HepG2 (cell line): ENCODE data around the gene TTN. TPM values are rescaled to one million over a fixed set of nuclear protein-coding genes. Genes with fewer than 3 reads are reported as not detected.

ENCODE experiments used
- ATAC-seq: fragments of 200-7000 bp; cut with Tn5 transposase; 3 replicates; pipeline ENCODE4 v1.9.1; 2020; ENCODE audit warnings: mild to moderate bottlenecking, moderate library complexity
- BruUV-seq: library from RNA; stranded (reverse); fragments of 400-500 nt; replicated peaks from 2 replicates; lab custom pipeline; 2021; lab: Mats Ljungman, UMichigan
- CTCF ChIA-PET: fragments of 300-600 bp; formaldehyde crosslinking; extraction: SDS; loops from one replicate; lab custom pipeline; 2021; ENCODE audit warnings: low total read pairs, inconsistent platforms, low intra/inter-chr PET ratio; lab: Yijun Ruan, JAX
- POLR2A ChIA-PET: fragments of 350-600 bp; sonication (Branson Sonifier 250); formaldehyde crosslinking; loops from one replicate; lab custom pipeline; 2020; ENCODE audit warnings: antibody characterized with exemption, inconsistent platforms; lab: Yijun Ruan, JAX
- DNase-seq: peaks from one replicate; pipeline ENCODE4 v3.0.0-alpha.2; 2015; ENCODE audit warnings: low spot score
- FAIRE-seq: peaks from 3 replicates; lab custom pipeline; 2011; peaks lifted over from hg19 to GRCh38; lab: Jason Lieb, UNC
- H2AFZ ChIP-seq: one replicate; pipeline ENCODE4 v1.6.1; 2011; ENCODE audit warnings: low read length, inconsistent platforms
- H3K27ac ChIP-seq: fragments of 300-600 bp; 3 replicates; pipeline ENCODE4 v1.8.0; 2011; ENCODE audit warnings: mixed run types, mild to moderate bottlenecking, mixed read lengths, low read length, inconsistent platforms; ENCODE audit not compliant: insufficient read depth; ENCODE audit errors: extremely low read length
- H3K27me3 ChIP-seq, 2 experiments: fragments of 200-600 bp in 1 of 2; 2 replicates in 1 of 2; 3 replicates in 1 of 2; pipeline versions ENCODE4 v1.6.0 to v1.8.0; 2011; ENCODE audit warnings: low read length in 2 of 2, mild to moderate bottlenecking in 2 of 2, moderate library complexity in 2 of 2, inconsistent platforms in 1 of 2; ENCODE audit not compliant: insufficient read depth in 2 of 2, control insufficient read depth in 1 of 2
- H3K36me3 ChIP-seq, 2 experiments: fragments of 200-600 bp in 1 of 2; replicated peaks in 1 of 2; 2 replicates in 1 of 2; 3 replicates in 1 of 2; pipeline versions ENCODE4 v1.5.1 to v1.8.0; 2011; ENCODE audit warnings: low read length in 2 of 2, inconsistent platforms in 1 of 2; ENCODE audit not compliant: insufficient read depth in 2 of 2, control insufficient read depth in 1 of 2
- H3K4me1 ChIP-seq: 2 replicates; pipeline ENCODE4 v1.5.1; 2012; ENCODE audit warnings: low read length, inconsistent platforms; ENCODE audit not compliant: insufficient read depth
- H3K4me2 ChIP-seq: 2 replicates; pipeline ENCODE4 v1.6.0; 2011; ENCODE audit warnings: low read depth, low read length, inconsistent platforms
- H3K4me3 ChIP-seq, 3 experiments: fragments of 200-600 bp in 1 of 3; sonication (generic), shearing (Covaris generic) in 1 of 3; replicated peaks in 1 of 3; 2 replicates each; pipeline ENCODE4 v1.5.1; 2011 to 2016; ENCODE audit warnings: low read length in 3 of 3, inconsistent platforms in 2 of 3, low read depth in 2 of 3, mild to moderate bottlenecking in 2 of 3, control low read depth in 1 of 3, mixed read lengths in 1 of 3; ENCODE audit not compliant: insufficient read depth in 1 of 3
- H3K79me2 ChIP-seq: one replicate; pipeline ENCODE4 v1.6.1; 2011; ENCODE audit warnings: low read length, inconsistent platforms; ENCODE audit not compliant: insufficient read depth
- H3K9ac ChIP-seq: 2 replicates; pipeline ENCODE4 v1.6.0; 2011; ENCODE audit warnings: mild to moderate bottlenecking, low read depth, low read length, inconsistent platforms; ENCODE audit not compliant: insufficient read depth
- H3K9me3 ChIP-seq: 2 replicates; pipeline ENCODE4 v1.5.1; 2012; ENCODE audit warnings: mild to moderate bottlenecking, low read length
- H4K20me1 ChIP-seq: 2 replicates; pipeline ENCODE4 v1.6.0; 2011; ENCODE audit warnings: inconsistent platforms, mild to moderate bottlenecking, low read length, moderate library complexity; ENCODE audit not compliant: insufficient read depth
- CHCHD3 ChIP-seq: sonication (generic); formaldehyde crosslinking; IDR thresholded peaks from 2 replicates; pipeline ENCODE4 v1.8.0; 2022; ENCODE audit warnings: mild to moderate bottlenecking, missing genetic modification reagents, moderate library complexity
- GABPB1 ChIP-seq: IDR thresholded peaks from 2 replicates; pipeline ENCODE4 v1.6.1; 2016; ENCODE audit warnings: mild to moderate bottlenecking, missing genetic modification reagents, moderate library complexity, missing compliant biosample characterization
- MAX ChIP-seq: IDR thresholded peaks from 2 replicates; pipeline ENCODE4 v1.6.1; 2012; ENCODE audit warnings: inconsistent platforms
- NCOR1 ChIP-seq: fragments of 200-600 bp; sonication (generic); IDR thresholded peaks from 2 replicates; pipeline ENCODE4 v1.7.0; 2017; ENCODE audit warnings: antibody characterized with exemption, low read length, borderline replicate concordance
- PAWR ChIP-seq: sonication (generic); formaldehyde crosslinking; IDR thresholded peaks from 2 replicates; pipeline ENCODE4 v1.4.0; 2020; ENCODE audit warnings: missing genetic modification reagents, mild to moderate bottlenecking, borderline replicate concordance
- SIN3B ChIP-seq: fragments of 150-350 bp; IDR thresholded peaks from 2 replicates; pipeline ENCODE4 v1.6.1; 2014; ENCODE audit warnings: low read length
- ZBTB42 ChIP-seq: sonication (generic); formaldehyde crosslinking; IDR thresholded peaks from 2 replicates; pipeline ENCODE4 v1.5.0; 2020; ENCODE audit warnings: mild to moderate bottlenecking, missing genetic modification reagents
- ZFP82 ChIP-seq: sonication (generic); formaldehyde crosslinking; IDR thresholded peaks from 2 replicates; pipeline ENCODE4 v1.5.1; 2020; ENCODE audit warnings: mild to moderate bottlenecking, missing genetic modification reagents, borderline replicate concordance
- ZNF788 ChIP-seq: sonication (generic); formaldehyde crosslinking; IDR thresholded peaks from 2 replicates; pipeline ENCODE4 v1.5.0; 2020; ENCODE audit warnings: mild to moderate bottlenecking, missing genetic modification reagents, borderline replicate concordance
- WGBS: methylation state at CpG from one replicate; pipeline ENCODE4 v1.1.6; 2017; ENCODE audit warnings: low lambda C conversion rate; 5-methylcytosine and 5-hydroxymethylcytosine counted together
- in situ Hi-C: cut with HindIII; loops from 2 replicates; pipeline ENCODE4 v1.10.0; 2017; ENCODE audit warnings: low pct_unique_long_range_greater_than_20kb; ENCODE audit not compliant: extremely low pct_ligation_motif_present
- intact Hi-C: fragments of 100-400 bp; cut with micrococcal nuclease; formaldehyde crosslinking; loops from one replicate; pipeline ENCODE4 v1.10.0; 2022; ENCODE audit not compliant: unreplicated experiment
- polyA plus RNA-seq, 8 experiments: library from polyadenylated mRNA; depleted of rRNA in 3 of 8; stranded (reverse) in 7 of 8; unstranded in 1 of 8; fragments of >200 nt; fragmentation: Illumina TruSeq in 4 of 8; extraction: Trizol in 4 of 8; gene quantifications; 2 replicates each; pipeline versions ENCODE4 v1.2.1 to v1.2.3, GENCODE V29; 2011 to 2016; ENCODE audit warnings: low read depth in 4 of 8, missing spikeins in 1 of 8, mixed read lengths in 1 of 8; ENCODE audit not compliant: insufficient read depth in 1 of 8
- total RNA-seq, 5 experiments: library from RNA; depleted of rRNA; stranded (reverse); fragments of >200 nt; fragmentation: Illumina TruSeq; extraction: Trizol; gene quantifications; 2 replicates each; pipeline ENCODE4 v1.2.3, GENCODE V29; 2016; ENCODE audit warnings: low read depth in 1 of 5
- TF ChIP-seq, protein P1 (sequence below): sonication (generic); formaldehyde crosslinking; IDR thresholded peaks from 2 replicates; pipeline ENCODE4 v1.4.0; 2020; ENCODE audit warnings: mild to moderate bottlenecking, missing genetic modification reagents

Gene TTN
- total and polyA plus RNA-seq, 2 of the 13 experiments (the other 11 are each of a cell fraction or from before 2014, with no cell fraction given), result under 0.01 TPM

DNA sequence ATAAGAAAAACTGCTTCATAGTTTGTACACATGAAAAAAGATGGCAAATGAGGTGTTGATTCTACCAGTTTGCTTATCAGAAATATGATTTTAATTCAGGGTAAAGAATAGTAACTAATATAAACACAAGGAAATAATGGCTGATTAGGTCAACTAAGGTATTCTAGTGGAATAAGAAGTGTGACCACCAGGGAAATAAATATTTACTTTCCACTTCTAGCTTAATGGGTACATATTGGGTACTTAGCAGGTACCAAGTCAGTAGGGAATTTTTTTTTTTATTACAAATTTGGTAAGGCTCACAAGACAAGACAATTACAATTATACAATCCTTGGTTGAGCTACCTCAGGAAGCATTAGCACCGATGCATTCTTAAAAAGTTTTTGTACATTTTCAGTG is 191.3 kb downstream of the TTN start:
- no peak for FAIRE-seq
- no peaks in the 10 kb centered on the region for H3K9me3 ChIP-seq
- in situ Hi-C loops, result no loop called here
- no peaks in the 10 kb centered on the region for H3K79me2 ChIP-seq
- H3K4me3 ChIP-seq, result no peak overlapping the region
- no peaks in the 10 kb centered on the region for H3K27me3 ChIP-seq
- H3K9ac ChIP-seq, result no peak overlapping the region
- DNase-seq, result no peak
- WGBS, result 45% methylated on average over 1 of the region's 1 CpG
- ChIA-PET POLR2A (no interaction called here), CTCF (no interaction called here)
- no peaks in the 10 kb centered on the region for H3K4me1 ChIP-seq
- no peaks in the 10 kb centered on the region for H3K36me3 ChIP-seq
- H4K20me1 ChIP-seq, result no peaks in the 10 kb centered on the region
- BruUV-seq, result no TSS peak
- TF ChIP-seq, protein P1, sequence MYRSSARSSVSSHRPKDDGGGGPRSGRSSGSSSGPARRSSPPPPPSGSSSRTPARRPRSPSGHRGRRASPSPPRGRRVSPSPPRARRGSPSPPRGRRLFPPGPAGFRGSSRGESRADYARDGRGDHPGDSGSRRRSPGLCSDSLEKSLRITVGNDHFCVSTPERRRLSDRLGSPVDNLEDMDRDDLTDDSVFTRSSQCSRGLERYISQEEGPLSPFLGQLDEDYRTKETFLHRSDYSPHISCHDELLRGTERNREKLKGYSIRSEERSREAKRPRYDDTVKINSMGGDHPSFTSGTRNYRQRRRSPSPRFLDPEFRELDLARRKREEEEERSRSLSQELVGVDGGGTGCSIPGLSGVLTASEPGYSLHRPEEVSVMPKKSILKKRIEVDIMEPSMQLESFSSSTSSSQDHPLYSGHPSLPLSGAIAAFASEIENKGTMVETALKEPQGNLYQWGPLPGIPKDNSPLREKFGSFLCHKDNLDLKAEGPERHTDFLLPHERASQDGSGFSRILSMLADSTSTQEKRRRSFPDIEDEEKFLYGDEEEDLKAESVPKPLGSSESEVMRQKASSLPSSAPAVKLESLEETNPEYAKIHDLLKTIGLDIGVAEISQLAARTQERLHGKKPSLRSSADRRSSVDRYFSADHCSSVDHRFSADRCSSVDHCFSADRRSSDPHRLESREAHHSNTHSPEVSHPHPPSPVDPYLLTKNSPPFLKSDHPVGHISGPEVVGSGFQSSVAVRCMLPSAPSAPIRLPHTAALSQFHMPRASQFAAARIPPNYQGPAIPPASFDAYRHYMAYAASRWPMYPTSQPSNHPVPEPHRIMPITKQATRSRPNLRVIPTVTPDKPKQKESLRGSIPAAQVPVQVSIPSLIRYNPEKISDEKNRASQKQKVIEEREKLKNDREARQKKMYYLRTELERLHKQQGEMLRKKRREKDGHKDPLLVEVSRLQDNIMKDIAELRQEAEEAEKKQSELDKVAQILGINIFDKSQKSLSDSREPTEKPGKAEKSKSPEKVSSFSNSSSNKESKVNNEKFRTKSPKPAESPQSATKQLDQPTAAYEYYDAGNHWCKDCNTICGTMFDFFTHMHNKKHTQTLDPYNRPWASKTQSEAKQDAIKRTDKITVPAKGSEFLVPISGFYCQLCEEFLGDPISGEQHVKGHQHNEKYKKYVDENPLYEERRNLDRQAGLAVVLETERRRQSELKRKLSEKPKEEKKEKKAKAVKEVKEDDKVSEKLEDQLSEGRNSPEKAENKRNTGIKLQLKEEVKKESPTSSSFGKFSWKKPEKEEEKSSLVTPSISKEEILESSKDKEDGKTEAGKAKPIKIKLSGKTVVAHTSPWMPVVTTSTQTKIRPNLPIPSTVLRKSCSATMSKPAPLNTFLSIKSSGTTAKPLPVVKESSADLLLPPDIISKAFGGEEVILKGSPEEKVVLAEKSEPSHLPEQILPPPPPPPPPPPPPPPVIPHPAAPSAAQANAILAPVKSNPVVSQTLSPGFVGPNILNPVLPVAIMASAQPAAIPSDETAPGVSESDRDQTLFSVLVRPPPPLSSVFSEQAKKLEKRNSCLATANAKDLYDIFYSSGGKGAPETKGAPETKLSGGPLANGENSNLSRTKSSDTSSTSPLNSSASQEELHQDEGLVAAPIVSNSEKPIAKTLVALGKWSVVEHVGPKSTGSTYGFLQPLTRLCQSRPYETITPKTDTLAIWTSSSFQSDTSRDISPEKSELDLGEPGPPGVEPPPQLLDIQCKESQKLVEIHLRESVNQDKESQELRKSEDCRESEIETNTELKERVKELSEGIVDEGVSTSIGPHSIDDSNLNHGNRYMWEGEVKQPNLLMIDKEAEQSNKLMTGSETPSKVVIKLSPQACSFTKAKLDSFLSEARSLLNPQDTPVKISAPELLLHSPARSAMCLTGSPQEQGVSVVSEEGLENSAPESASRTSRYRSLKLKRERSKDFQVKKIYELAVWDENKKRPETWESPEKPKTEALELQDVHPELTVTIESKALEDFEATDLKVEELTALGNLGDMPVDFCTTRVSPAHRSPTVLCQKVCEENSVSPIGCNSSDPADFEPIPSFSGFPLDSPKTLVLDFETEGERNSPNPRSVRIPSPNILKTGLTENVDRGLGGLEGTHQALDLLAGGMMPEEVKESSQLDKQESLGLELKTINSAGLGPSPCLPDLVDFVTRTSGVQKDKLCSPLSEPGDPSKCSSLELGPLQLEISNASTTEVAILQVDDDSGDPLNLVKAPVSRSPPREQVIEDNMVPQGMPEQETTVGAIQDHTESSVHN (CRISPR knock-in tag), result no peak
- no peak for TF ChIP-seq PAWR (CRISPR knock-in tag)
- no peak for TF ChIP-seq ZFP82 (CRISPR knock-in tag)
- no peak for TF ChIP-seq CHCHD3 (CRISPR knock-in tag)
- no peak for TF ChIP-seq MAX
- no peak for TF ChIP-seq NCOR1
- no peak for TF ChIP-seq SIN3B
- no peak for TF ChIP-seq ZBTB42 (CRISPR knock-in tag)
- no peak for TF ChIP-seq ZNF788 (CRISPR knock-in tag)
- TF ChIP-seq GABPB1 (CRISPR knock-in tag), result no peak
- no peak overlapping the region for H3K27ac ChIP-seq
- no peak overlapping the region for H3K4me2 ChIP-seq
- ATAC-seq, result no peak
- no peak overlapping the region for H2AFZ ChIP-seq
- intact Hi-C loops, result no loop called here
